ENCODE results near the gene NTSR2.

Gene NTSR2

DNA sequence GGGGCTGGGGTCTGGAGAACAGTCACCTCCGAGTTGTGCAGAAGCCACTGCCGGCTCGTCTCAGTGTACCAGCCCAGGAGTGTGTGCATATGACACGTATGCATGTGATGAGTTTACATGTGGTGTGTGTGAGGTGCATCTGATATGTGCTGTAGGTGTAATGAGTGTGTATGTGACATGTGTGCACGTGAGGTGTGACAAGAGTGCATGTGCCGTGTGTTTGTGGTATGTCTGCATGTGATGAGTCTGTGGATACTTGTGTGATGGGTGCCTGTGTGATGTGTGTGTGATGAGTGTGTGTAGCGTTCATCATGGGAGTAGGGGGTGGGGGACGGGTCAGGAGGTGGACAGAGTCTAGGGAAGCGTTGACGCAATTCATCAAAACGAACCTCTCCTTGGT is 12.8 kb downstream of the NTSR2 start:
- no peak for DNase-seq

DNA sequence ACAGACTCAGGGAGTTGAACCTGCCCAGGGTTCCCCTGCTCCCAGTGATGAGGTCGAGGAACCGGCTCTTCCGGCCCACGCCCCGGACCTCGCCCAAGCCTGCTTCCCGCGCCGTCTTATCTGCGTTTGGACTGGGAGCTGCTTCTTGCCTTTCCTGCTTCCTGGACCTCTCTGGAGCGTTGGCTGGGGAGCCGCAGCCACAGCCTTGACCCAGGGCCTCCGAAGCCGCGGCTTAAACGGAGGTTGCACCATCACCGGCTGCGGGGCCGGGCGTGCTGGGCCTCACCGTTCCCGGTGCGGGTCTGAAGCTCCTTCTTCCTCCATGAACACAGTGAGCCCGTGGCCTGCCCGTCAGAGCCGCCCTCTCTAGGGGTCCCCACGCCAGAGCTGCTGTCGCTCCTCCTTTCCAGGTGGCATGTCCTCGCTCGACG is 13.3 kb downstream of the NTSR2 start:
- no peak for DNase-seq

DNA sequence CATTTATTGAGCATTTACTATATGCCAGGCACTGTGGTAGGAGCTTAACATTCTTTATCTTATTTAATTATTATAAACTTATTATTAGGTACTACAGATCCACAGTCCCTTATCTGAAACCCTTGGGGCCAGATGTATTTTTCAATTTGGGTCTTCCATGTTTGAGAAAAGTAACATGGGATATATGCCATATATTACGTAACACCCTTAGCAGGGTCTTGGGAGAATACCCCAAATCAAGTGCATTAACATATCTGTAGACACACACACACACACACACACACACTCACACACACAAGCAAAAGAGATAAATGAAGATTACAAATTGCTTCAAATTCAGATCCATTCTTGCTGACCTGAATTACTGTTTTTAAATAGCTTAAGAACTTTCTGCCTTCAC is 13.7 kb downstream of the NTSR2 start:
- no peak for DNase-seq

DNA sequence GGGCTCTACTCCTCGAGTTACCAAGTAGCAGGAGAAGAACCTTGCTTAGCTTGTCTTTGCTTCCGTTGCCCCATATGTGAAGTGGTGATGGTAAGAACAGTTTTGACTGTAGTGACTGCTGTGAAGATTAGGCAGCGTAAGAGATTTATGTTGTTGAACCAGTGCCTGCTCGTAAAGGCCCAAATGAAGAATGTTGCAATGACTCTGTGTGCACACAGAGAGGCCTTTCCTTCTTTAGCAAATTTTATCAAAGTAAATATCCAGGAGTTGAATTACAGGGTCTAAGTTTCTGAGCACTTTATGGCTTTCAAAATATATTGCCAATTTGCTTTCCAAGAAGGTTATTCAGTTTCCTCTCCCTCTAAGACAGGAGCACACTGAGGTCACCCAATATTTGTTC is 14.5 kb downstream of the NTSR2 start:
- no peak for DNase-seq

DNA sequence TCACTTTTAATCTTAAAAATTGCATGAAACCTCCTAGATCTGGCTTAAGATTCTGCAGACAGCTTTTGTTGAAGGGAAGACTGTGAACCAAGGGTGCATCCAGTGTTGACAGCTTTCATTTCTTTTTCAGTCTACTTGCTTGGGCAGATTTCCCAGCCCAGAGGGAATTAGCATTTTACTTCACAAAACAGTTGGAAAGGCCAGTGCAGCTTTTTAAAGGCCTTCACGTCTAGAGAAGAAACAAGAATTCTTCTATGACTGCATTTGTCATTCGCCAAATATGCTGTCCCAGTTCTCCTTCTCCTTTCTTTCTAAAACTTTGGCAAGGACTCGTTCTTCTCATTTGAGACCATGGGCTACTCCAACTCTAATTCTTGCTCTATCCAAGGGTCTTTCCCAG is 17.4 kb downstream of the NTSR2 start:
- DNase-seq = no peak

DNA sequence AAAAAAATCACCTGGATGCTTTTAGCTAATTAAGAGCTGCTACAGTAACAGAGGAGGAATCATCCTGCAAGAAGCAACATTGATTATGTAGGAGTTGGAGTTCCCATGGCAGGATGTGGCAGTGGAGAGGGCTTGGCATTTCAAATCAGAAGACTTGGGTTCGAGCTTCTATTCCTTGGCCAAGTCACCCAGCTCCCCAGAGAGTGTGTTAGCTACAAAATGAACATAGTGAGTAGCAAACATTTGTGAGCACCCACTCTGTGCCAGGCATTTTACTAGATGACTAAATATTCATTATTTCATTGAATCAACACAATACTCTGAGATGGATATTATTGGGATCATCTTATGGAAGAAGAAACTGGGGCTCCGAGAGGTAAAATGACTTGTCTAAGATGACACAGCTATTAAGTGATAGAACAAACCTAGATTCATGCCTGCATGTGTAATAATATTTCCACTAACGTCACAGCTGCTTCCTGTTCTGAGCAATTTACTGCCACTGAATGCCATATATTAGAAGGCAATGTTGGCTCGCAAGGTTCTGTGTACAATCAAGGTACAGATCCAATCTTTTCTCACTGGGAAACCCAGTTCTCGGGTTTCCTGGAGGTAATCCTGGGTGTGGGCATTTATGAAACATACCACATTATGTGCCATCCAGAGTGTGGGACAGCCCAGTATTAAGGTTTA is 18.0 kb downstream of the NTSR2 start:
- no peak for DNase-seq

DNA sequence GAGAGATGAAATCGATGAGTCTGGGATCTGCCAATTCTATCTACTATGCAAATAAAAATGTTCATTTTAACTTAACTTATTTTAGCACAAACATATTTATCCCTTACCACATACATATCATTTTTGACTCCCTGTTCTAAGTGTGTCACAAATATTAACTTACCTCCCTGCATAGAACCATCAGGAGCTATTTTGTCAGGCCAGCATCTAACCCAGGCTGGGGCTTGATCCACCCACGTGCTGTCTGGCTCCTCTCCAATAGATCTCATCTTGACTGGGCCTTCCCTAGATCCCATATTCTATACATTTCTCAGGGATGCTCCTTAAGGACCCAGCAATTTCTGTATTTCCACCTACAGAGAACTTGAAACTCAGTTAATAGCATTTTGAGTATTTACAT is 20.9 kb downstream of the NTSR2 start:
- no peak for DNase-seq

DNA sequence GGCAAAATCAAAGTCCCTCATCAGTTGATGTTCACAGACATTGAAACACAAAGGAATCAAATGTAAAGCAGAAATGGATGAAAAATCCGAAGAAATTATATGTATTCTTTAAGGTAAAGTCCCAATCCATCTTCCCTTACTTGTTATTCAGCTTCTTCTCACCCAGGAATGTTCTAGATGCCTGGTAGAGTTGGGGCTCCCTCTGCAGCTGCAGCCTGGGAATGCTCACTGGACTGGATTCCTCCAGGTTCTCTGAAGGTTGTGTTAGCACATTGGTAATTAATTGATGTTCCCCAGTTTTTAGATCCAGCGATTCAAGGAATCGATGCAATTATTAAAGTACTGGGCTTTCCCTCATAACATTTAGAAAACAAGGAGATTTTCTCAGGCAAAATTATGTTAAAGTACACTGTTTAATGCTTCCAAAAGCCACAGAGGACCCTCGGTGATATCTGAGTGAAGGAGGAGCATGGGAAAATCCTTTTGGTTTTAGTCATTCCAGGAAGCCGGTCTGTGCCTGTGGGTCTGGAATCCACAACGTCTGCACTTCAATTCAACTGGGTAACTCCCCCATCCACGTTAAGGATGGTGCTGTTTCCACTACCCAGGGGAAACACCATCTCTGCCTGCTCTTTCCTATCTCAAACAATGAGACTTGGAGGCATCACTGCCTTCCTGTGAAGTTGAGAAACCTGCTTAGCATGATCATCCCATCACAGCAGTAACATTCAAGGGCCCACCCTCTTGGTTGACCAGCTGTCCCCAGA is 22.0 kb downstream of the NTSR2 start:
- DNase-seq = no peak

DNA sequence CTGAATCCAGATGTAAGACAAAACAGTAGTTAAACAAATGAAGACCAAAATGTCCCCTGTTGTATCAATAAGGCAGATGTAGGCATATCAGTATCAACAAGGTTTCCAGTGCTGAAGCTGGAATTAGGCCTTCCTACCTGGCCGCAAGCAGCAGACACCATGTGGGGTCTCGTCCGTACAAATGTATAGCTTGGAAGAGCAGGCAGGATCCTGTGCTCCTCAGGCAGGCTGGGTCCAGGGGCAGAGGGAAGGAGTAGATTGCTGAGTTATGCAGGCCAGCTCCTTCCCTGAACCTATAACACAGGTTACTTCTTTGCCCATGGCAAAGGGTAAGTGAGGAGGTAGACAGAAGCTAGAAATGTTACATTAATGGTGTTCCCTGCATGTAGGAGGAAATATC is 23.5 kb downstream of the NTSR2 start:
- DNase-seq = no peak

DNA sequence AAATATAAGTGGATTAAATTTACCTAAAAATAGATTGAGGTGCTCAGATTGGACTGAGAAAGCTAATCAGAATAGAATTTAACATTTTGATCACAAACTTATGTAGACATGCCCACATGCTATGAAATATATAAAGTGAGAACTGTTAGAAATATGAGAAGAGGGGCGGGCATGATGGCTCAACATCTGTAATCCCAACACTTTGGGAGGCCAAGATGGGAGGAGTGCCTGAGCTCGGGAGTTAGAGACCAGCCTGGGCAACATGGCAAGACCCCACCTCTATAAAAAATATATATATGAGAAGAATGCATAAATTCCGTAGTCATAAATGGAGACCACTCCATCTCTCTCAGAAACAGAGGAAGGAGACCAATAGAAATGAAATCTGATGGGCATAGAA is 25.7 kb downstream of the NTSR2 start:
- DNase-seq = no peak

DNA sequence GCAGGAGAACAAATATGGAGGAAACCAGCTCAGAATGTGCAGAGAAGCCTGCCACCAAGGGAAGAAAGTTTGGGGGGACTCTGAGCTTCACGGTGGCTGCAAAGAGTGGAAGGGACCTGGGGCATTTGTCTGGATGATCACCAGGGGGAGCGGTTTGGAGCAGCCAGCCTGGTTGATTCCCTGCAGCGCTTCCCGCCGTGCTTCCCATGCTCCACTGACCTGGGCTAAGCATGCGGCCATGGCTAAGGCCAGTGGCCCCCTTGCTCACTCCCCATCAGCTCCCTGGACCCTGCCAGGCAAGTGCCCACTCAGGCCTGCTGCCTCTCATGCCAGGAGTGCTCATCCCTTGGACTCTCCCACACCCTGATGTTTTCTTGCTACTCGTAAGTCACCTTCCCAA is 27.0 kb downstream of the NTSR2 start:
- no peak for DNase-seq

DNA sequence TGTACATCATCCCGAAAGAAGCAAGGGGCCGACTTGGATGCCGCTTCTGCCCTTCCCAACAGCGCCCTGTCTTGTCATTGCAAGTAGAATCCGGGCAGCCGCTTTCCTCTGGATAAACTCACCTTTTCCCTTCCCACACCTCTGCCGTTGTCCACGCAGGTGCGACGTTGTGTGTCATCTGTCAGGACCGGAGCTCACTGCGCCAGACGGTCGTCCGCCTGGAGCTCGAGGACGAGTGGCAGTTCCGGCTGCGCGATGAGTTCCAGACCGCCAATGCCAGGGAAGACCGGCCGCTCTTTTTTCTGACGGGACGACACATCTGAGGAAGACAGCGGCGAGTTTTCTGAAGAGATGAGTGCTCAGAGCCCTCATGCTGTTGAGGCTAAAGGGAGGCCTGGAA is 29.9 kb downstream of the NTSR2 start:
- no peak for DNase-seq

DNA sequence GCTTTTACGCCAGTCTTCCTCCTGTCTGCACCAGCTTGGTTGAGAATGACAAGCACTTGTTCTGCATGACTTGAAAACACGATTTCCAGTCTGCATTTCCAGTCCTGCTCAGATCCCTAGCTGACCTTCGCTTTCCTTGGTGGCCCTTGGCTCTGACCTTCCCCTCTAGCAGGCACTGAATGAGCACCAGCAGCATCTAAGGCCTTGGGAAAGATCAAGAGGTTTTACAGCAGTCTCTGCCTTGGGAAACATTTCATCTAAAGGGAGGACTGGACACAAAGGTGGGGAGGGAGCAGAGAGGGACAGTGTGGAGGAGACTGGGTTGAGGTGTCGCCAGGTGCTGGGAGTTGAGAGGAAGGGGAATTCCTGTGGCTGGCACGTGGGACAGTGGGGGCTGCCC is 30.5 kb downstream of the NTSR2 start:
- DNase-seq = no peak

DNA sequence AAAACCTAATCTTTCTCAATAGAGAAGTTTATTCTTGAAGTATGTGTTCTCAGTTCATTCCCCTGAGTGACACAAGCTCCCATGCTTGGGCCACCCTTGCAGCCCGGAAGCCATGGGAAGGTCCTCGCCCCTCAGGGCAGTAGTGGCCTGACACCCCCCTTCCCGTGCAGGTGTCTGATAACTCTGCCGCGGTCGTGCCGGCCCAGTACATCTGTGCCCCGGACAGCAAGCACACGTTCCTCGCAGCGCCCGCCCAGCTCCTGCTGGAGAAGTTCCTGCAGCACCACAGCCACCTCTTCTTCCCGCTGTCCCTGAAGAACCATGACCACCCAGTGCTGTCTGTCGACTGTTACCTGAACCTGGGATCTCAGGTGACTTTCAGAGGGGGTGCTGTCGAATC is 32.4 kb downstream of the NTSR2 start:
- DNase-seq = no peak

DNA sequence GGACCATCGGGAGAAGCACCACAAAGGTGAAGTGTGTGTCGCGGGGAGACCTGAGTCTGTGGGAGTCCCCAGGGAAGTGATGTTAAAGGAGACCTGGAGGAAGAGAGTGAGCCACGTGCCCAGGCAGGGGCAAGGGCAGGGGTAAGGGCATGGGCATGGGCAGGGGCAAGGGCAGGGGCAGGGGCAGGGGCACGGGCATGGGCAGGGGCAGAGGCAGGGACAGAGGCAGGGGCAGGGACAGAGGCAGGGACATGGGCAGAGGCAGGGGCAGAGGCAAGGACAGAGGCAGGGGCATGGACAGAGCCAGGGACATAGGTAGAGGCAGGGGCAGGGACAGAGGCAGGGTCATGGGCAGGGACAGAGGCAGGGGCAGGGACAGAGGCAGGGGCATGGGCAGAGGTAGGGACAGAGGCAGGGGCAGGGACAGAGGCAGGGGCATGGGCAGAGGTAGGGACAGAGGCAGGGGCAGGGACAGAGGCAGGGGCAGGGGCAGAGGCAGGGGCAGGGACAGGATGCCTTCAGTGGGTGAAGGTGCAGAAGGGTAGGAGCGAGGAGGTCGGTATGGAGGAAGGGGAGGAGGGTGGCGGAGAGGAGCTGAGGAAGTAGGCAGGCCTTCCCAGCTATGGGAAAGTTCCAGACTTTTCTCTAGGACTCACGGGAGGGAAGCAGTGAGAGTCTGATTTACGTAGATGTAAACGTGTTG is 33.3 kb downstream of the NTSR2 start:
- no peak for DNase-seq

DNA sequence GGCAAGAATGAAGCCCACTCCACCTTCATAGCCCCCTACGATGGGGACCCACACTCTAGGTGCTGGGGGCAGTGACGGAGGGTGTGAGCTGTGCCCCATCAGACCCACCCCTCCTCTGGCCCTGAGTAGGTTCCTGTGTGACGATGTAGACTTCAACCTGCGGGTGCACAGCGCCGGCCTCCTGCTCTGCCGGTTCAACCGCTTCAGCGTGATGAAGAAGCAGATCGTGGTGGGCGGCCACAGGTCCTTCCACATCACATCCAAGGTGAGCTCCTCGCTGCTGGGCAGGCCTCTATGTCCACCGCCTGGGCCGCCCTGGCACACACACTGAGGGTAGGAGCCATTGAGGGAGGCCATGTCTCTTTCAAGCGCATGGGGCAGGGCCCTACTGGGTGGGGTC is 34.9 kb downstream of the NTSR2 start:
- no peak for DNase-seq

DNA sequence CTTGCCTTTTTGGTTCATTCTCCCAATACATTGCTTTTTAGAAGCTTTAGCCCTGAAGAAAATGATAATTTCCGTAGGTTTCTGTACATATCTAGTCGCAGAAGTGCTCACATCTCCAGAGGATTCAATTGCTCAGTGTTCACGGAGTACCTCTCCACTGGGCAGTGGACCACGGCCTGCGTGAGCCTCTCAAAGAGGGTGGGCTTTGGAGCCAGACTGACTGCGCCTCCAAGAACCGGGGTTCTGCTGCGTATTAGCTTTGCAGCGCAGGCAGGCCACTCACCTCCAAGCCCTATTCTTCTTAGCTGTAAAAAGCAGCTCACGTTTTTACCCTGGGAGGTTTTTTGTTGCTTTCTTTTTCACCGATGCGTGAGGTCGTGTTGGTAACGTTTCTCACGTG is 35.4 kb downstream of the NTSR2 start:
- DNase-seq = no peak

DNA sequence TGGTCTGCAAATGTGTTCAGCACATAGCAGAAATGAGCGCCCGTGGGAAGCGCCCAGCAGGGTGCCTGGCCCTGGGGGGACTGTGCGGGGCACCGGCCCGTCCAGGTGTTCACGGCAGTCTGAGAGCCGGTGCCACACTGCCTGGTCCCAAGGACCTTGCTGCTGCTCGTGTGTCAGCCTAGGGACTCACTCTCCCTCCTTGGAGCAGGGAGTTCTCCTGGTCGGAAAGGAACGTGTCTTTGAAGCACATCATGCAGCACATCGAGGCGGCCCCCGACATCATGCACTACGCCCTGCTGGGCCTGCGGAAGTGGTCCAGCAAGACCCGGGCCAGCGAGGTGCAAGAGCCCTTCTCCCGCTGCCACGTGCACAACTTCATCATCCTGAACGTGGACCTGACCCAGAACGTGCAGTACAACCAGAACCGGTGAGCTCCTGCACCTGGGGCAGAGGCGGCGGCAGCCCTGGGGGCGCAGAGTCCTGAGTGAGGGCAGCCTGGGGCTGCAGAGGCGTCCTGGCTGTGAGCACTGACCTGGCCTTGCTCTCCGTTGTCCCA is 36.0 kb downstream of the NTSR2 start:
- no peak for DNase-seq

DNA sequence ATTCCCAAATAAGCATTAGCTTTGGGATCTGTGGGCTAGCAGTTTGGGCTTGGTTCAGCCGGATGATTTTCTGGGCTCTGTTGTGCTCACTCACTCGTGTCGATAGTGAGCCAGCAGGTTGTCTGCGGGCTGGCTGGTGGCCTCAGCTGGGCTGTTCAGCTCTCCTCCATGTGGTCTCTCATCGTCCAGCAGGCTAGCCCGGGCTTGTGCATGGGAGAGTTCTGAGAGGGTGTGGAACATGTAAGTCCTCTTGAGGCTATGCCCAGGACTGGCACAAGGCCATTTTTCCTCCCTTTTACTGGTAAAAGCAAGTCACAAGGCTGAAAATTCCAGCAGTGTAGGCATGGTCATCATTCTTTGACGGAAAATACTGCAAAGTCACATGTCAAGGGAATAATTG is 38.5 kb downstream of the NTSR2 start:
- DNase-seq = no peak

DNA sequence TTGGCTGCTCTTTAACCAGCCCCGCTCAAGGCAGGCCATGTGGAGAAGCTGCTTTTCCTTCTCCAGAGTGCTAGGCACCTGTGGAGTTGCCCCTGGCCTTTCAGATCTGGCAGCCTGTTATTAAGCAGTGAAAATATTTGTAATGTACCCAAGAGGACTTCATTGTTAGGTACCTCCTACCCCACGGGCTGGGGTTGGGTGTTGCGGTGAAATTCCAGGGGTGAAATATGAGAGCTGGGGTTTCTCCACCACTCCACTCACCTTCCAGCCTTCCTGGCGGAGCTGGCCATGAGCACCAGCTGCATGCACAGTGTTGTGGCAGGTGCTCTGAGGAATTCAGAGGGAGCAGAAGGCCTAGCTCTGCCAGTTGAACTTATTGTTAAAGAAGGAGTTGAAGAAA is 39.1 kb downstream of the NTSR2 start:
- no peak for DNase-seq

DNA sequence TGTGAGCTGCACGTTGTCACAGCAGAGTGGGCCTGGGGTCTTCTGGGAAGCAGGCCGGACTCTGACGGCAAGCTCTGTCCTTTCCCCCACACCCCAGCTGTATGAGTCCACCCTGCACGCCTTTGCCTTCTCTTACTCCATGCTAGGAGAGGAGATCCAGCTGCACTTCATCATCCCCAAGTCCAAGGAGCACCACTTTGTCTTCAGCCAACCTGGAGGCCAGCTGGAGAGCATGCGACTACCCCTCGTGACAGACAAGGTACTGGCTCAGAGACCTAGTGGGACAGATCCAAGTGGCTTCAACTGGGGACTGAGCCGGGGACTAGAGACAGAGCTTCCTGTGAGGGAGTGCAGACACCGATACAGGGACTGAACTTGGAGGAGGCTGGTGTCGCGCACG is 40.1 kb downstream of the NTSR2 start:
- DNase-seq = no peak

DNA sequence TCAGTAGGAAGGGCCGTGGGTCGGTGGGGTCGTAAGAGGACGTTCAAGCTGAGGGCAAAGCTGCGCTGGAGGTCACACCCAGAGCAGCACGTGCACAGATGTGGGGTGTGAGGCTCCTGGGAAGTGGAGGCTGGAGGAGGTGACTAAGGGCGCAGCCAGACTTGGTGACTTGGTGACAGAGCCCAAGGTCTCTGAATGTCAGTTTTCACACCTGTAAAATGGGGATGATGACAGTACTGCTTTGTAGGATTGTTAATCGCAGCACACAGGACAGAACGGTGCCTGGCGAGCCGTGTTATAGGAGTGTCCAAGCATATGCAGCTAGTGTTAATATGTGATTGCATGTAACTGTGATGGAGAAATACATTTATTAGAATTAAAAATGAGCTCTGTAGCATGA is 40.8 kb downstream of the NTSR2 start:
- no peak for DNase-seq

DNA sequence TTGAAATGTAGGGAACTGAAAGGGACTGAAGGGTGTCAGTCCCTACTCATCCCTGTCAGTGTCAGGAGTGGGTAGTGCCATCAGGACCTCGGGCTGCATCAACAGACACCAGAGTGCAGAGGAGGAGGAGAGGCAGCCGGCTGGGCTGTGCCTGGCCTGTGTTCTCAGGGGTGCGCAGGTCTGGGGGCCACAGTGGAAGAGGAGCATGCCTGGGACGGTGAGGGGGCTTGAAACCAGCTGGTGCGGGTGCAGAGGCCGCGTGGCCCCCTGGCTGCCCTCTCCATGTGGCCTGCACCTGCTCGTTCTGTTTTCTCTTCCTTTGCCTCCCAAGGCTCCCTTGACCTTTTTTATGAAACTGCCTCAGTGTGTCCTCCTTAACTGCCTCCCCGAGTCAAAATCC is 41.3 kb downstream of the NTSR2 start:
- no peak for DNase-seq

DNA sequence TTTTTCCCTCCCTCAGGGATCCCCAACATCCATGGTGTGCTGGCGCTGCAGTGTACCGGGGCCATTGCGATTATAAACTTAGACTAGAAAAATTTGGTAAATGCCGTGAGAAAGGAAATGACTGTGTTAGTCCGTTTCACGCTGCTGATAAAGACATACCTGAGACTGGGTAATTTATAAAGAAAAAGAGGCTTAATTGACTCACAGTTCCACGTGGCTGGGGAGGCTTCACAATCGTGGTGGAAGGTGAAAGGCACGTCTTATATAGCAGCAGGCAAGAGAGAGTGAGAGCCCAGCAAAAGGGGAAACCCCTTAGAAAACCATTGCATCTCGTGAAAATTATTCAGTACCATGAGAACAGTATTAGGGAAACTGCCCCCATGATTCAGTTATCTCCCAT is 44.3 kb downstream of the NTSR2 start:
- DNase-seq = no peak
